A549 treated with ZK216348 at 1 μM for 4 hours (cell line): Measurements from ENCODE around the gene NRIP1. TPM values are rescaled to one million over a fixed set of nuclear protein-coding genes. Genes with fewer than 3 reads are reported as not detected.

ENCODE experiments used
- total RNA-seq: library from RNA; stranded (reverse); fragments of 200-300 nt; extraction: Qiagen RNA extraction; gene quantifications from 5 replicates; pipeline ENCODE4 v1.2.3, GENCODE V29; 2022; ENCODE audit warnings: low read depth

Gene NRIP1, protein sequence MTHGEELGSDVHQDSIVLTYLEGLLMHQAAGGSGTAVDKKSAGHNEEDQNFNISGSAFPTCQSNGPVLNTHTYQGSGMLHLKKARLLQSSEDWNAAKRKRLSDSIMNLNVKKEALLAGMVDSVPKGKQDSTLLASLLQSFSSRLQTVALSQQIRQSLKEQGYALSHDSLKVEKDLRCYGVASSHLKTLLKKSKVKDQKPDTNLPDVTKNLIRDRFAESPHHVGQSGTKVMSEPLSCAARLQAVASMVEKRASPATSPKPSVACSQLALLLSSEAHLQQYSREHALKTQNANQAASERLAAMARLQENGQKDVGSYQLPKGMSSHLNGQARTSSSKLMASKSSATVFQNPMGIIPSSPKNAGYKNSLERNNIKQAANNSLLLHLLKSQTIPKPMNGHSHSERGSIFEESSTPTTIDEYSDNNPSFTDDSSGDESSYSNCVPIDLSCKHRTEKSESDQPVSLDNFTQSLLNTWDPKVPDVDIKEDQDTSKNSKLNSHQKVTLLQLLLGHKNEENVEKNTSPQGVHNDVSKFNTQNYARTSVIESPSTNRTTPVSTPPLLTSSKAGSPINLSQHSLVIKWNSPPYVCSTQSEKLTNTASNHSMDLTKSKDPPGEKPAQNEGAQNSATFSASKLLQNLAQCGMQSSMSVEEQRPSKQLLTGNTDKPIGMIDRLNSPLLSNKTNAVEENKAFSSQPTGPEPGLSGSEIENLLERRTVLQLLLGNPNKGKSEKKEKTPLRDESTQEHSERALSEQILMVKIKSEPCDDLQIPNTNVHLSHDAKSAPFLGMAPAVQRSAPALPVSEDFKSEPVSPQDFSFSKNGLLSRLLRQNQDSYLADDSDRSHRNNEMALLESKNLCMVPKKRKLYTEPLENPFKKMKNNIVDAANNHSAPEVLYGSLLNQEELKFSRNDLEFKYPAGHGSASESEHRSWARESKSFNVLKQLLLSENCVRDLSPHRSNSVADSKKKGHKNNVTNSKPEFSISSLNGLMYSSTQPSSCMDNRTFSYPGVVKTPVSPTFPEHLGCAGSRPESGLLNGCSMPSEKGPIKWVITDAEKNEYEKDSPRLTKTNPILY (N-terminal part only)
- total RNA-seq, result 7.4 to 18.0 TPM (median 16.6 TPM) in 5 replicates

DNA sequence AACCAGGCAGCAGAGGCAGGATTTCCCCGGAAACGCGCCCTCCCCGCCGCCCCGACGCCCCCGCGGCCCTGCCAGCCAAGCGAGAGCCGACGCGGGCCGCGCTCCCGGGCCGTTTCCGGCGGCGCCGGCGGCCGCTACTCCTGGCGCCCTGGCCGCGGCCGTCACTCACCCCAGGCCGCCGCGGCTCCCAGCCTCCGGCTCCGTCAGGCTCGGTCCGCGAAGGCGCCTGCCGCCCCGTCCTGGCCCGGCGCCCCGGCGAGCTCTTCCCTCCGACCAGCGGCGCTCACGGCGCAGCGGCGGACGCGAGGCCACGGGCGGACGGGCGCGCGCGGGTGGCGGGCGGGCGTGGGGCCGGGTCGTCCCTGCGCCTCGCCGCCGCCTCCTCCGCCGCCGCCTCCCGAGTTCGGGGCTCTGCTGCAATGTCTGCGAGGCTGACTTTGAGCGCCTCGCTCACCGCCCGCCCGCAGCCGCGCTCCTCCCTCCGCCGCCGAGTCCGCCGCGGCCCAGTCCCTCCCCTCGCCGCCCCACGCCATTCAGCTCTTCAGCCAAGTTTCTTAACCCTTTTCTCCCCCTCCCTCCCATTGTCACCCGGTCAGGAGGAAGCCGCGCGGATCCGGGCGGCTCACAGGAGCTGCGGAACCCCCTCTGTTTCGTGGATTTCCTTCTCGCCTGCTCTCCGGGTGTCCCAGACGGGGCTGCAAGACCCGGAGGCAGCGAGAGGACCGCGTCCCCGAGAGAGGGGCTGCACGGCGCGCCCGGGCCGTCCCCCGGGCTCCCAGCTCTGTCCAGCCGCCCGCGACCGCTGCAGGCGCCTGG lies at the start of gene NRIP1:
NRIP1 (minus strand) TSS at position 425 of the 816 bp plus-strand sequence. CDS start 96,808 bp downstream, outside the sequence.

